B cell (primary cell): ENCODE measurements around the gene SLC35F5. TPM values are rescaled to one million over a fixed set of nuclear protein-coding genes. Genes with fewer than 3 reads are reported as not detected.

Source experiments
- ATAC-seq: fragments of 200-7000 bp; cut with Tn5 transposase; one replicate; pipeline ENCODE4 v1.10.0; 2021; ENCODE audit warnings: low read depth, mild to moderate bottlenecking, moderate number of reproducible peaks, moderate library complexity
- CTCF ChIA-PET: fragments of 350-600 bp; sonication (Branson Sonifier 250); formaldehyde crosslinking; loops from one replicate; lab custom pipeline; 2021; ENCODE audit warnings: antibody characterized with exemption, inconsistent platforms; lab: Charles Lee
- POLR2A ChIA-PET: fragments of 350-600 bp; sonication (Branson Sonifier 250); formaldehyde crosslinking; loops from one replicate; lab custom pipeline; 2021; ENCODE audit warnings: antibody characterized with exemption; lab: Charles Lee
- DNase-seq: peaks from one replicate; pipeline ENCODE4 v3.0.0; 2013
- H2AFZ ChIP-seq: 2 replicates; pipeline ENCODE4 v1.6.1; 2012; ENCODE audit warnings: mild to moderate bottlenecking, low read depth, low read length; ENCODE audit not compliant: insufficient read depth, poor library complexity, severe bottlenecking
- H3K27ac ChIP-seq, 2 donors: 1 replicate in 1 of 2; 2 replicates in 1 of 2; pipeline ENCODE4 v1.5.1; 2012 to 2013; ENCODE audit warnings: low read length in 2 of 2, mild to moderate bottlenecking in 2 of 2, moderate library complexity in 1 of 2
- H3K27me3 ChIP-seq, 4 experiments: fragments of 200-600 bp in 1 of 4; sonication (generic) in 1 of 4; replicated peaks in 1 of 4; 1 replicate in 2 of 4; 2 replicates in 2 of 4; pipeline versions ENCODE4 v1.6.1 to v1.7.0; 2013 to 2016; ENCODE audit warnings: low read length in 3 of 4, mild to moderate bottlenecking in 2 of 4, mixed read lengths in 1 of 4, moderate library complexity in 1 of 4; ENCODE audit not compliant: insufficient read depth in 4 of 4, control insufficient read depth in 3 of 4; ENCODE audit errors: control extremely low read depth in 1 of 4
- H3K36me3 ChIP-seq, 2 experiments: replicated peaks in 1 of 2; 1 replicate in 1 of 2; 2 replicates in 1 of 2; pipeline versions ENCODE4 v1.6.1 to v1.7.1; 2013; ENCODE audit warnings: low read length in 1 of 2; ENCODE audit not compliant: insufficient read depth in 2 of 2, control insufficient read depth in 1 of 2; ENCODE audit errors: control extremely low read depth in 1 of 2, extremely low read depth in 1 of 2
- H3K4me1 ChIP-seq, 2 donors: fragments of 200-600 bp in 1 of 2; sonication (generic) in 1 of 2; 1 replicate in 1 of 2; 2 replicates in 1 of 2; pipeline versions ENCODE4 v1.5.1 to v1.6.1; 2013 to 2017; ENCODE audit warnings: low read length in 2 of 2; ENCODE audit not compliant: control insufficient read depth in 2 of 2, insufficient read depth in 2 of 2
- H3K4me2 ChIP-seq: replicated peaks from 2 replicates; pipeline ENCODE3; 2012; ENCODE audit warnings: mild to moderate bottlenecking, low read depth, low read length; ENCODE audit not compliant: poor library complexity, severe bottlenecking
- H3K4me3 ChIP-seq, 5 experiments: fragments of 200-600 bp in 1 of 5; sonication (generic) in 1 of 5; 1 replicate in 3 of 5; 2 replicates in 2 of 5; pipeline versions ENCODE4 v1.5.1 to v1.7.0; 2011 to 2016; ENCODE audit warnings: low read length in 4 of 5, mild to moderate bottlenecking in 4 of 5, low read depth in 2 of 5, control low read depth in 1 of 5, moderate library complexity in 1 of 5; ENCODE audit not compliant: insufficient read depth in 1 of 5; ENCODE audit errors: control extremely low read depth in 1 of 5, extremely low read depth in 1 of 5
- H3K79me2 ChIP-seq: fragments of 200-600 bp; sonication (generic); one replicate; pipeline ENCODE4 v1.6.0; 2016; ENCODE audit warnings: low read length; ENCODE audit not compliant: control insufficient read depth, insufficient read depth
- H3K9ac ChIP-seq: fragments of 200-600 bp; sonication (generic); 2 replicates; pipeline ENCODE4 v1.6.1; 2017; ENCODE audit warnings: mild to moderate bottlenecking, low read length, moderate library complexity
- H3K9me3 ChIP-seq, 3 donors: one replicate each; pipeline versions ENCODE4 v1.6.1 to v1.7.1; 2013; ENCODE audit warnings: low read length in 2 of 3; ENCODE audit not compliant: control insufficient read depth in 2 of 3, insufficient read depth in 1 of 3; ENCODE audit errors: control extremely low read depth in 1 of 3
- H4K20me1 ChIP-seq: 2 replicates; pipeline ENCODE4 v1.6.0; 2012; ENCODE audit warnings: mild to moderate bottlenecking, low read length; ENCODE audit not compliant: insufficient read depth, control insufficient read depth, poor library complexity, severe bottlenecking
- H3K27ac Mint-ChIP-seq: one replicate; pipeline ENCODE4 v1.8.0; 2021; ENCODE audit warnings: mixed read lengths
- H3K27me3 Mint-ChIP-seq: one replicate; pipeline ENCODE4 v1.8.0; 2021; ENCODE audit warnings: mixed read lengths
- H3K4me1 Mint-ChIP-seq: one replicate; pipeline ENCODE4 v1.8.0; 2021; ENCODE audit warnings: mixed read lengths
- H3K4me3 Mint-ChIP-seq: one replicate; pipeline ENCODE4 v1.8.0; 2021; ENCODE audit warnings: mixed read lengths
- H3K9me3 Mint-ChIP-seq: one replicate; pipeline ENCODE4 v1.8.0; 2022; ENCODE audit warnings: mixed read lengths; ENCODE audit not compliant: insufficient read depth
- CTCF ChIP-seq: fragments of 200-600 bp; IDR thresholded peaks from one replicate; pipeline ENCODE4 v1.8.0; 2022; ENCODE audit warnings: antibody characterized with exemption, mild to moderate bottlenecking
- EZH2 ChIP-seq: IDR thresholded peaks from 2 replicates; pipeline ENCODE4 v1.6.1; 2012; ENCODE audit warnings: borderline replicate concordance, low read depth, mild to moderate bottlenecking, moderate library complexity, low read length; ENCODE audit not compliant: insufficient read depth, poor library complexity, severe bottlenecking
- WGBS: methylation state at CpG from one replicate; pipeline ENCODE4 v1.1.5; 2013; ENCODE audit warnings: missing lambda C conversion rate; ENCODE audit not compliant: insufficient coverage; 5-methylcytosine and 5-hydroxymethylcytosine counted together
- intact Hi-C: fragments of 100-400 bp; cut with micrococcal nuclease; formaldehyde crosslinking; loops from one replicate; pipeline ENCODE4 v1.10.0; 2022
- polyA plus RNA-seq: library from polyadenylated mRNA; depleted of rRNA; stranded (reverse); fragments of >200 nt; gene quantifications from 2 replicates; pipeline ENCODE4 v1.2.3, GENCODE V29; 2012
- total RNA-seq, 2 donors: library from RNA; stranded (reverse); fragments of 120-200 nt in 1 of 2; gene quantifications; 1 replicate in 1 of 2; 2 replicates in 1 of 2; pipeline versions ENCODE4 v1.2.3 to v1.2.4, GENCODE V29; 2013 to 2022

Gene SLC35F5
- total and polyA plus RNA-seq, 2 donors (not counting 1 experiment from before 2014, with no cell fraction given) = 9.8 to 75.5 TPM

GRCh38 chr2:113703386-113704299 lies 52.8 kb downstream of the SLC35F5 start:
- Histone ChIP-seq H2AFZ (no peak overlapping the region), H3K79me2 (no peaks in the 10 kb centered on the region), H3K36me3 (peaks cover 3% of the 10 kb centered on the region in 2 experiments), H3K27me3 (no peaks in the 10 kb centered on the region), H3K4me3 (no peak overlapping the region), H4K20me1 (no peaks in the 10 kb centered on the region), H3K4me1 (peaks cover 17 to 19% of the 10 kb centered on the region in 2 donors), H3K4me2 (no peak overlapping the region), H3K9me3 (no peaks in the 10 kb centered on the region), H3K27ac (no peak overlapping the region), H3K9ac (no peak overlapping the region)
- intact Hi-C loops = loop anchor here (5.0 kb wide), 1 partner anchor 101 kb away; no protein-coding TSS in a partner anchor
- H3K4me3 Mint-ChIP-seq = no peak overlapping the region
- H3K27ac Mint-ChIP-seq = no peak overlapping the region
- POLR2A ChIA-PET = no interaction called here
- TF ChIP-seq CTCF = no peak
- no peak for TF ChIP-seq EZH2
- WGBS = 96% methylated on average over 18 of the region's 25 CpGs
- no peak for ATAC-seq
- H3K9me3 Mint-ChIP-seq = no peaks in the 10 kb centered on the region
- CTCF ChIA-PET = interaction anchor here (0.6 to 1.5 kb wide), 2 partner anchors 10 to 99 kb away, joined by 3 to 4 read pairs; no protein-coding TSS in a partner anchor
- no peak for DNase-seq
- H3K4me1 Mint-ChIP-seq = peaks cover 19% of the 10 kb centered on the region
- no peaks in the 10 kb centered on the region for H3K27me3 Mint-ChIP-seq
